Measurements from ENCODE around the gene MMP26.

Gene MMP26

GRCh38 chr11:4704054-4704789, at the start of gene MMP26:
TSS of gene MMP26 (plus strand) at chr11:4704784.
- no peaks in the 10 kb centered on the region for H3K9me3 ChIP-seq (ENCODE audit: low read length)
- H3K36me3 ChIP-seq (ENCODE audit: insufficient read depth, low read length): no peaks in the 10 kb centered on the region
- H3K9ac ChIP-seq (ENCODE audit: low read length): no peak within 1 kb of the TSS
- H3K4me1 ChIP-seq (ENCODE audit: insufficient read depth, low read length): peaks cover 29% of the 10 kb centered on the region
- no peaks in the 10 kb centered on the region for H3K27me3 ChIP-seq (ENCODE audit: control insufficient read depth in 1 of 2, insufficient read depth in 2 of 2, low read length in 2 of 2)
- H3K27ac ChIP-seq (ENCODE audit: low read depth, low read length): peak within 1 kb of the TSS; percentile 8
- H3K4me3 ChIP-seq (ENCODE audit: low read depth in 1 of 2, low read length in 2 of 2): peak within 1 kb of the TSS in 1 of 2 donors; percentile 20

- H3K4me3 ChIP-seq (ENCODE audit: low read depth in 1 of 2, low read length in 2 of 2): no peak overlapping the region
- no peak overlapping the region for H3K27ac ChIP-seq (ENCODE audit: low read depth, low read length)
Observed at GRCh38 chr11:4658629-4659445, 45.7 kb upstream of the MMP26 start.

DNA sequence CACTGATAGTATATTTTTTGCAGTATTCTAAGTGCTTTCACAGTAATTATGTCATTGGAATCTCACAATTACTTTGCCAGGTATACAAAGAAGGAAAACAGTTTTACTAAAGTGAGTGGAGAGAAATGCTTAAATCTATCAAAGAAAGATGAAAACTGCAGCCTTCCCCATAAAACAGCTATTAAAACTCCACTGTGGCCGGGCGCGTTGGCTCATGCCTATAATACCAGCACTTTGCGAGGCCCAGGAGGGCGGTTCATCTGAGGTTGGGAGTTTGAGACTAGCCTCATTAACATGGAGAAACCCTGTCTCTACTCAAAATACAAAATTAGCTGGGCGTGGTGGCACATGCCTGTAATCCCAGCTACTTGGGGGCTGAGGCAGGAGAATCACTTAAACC, 41.7 kb upstream of the MMP26 start:
- no peak overlapping the region for H3K4me3 ChIP-seq (ENCODE audit: low read depth in 1 of 2, low read length in 2 of 2)
- no peak overlapping the region for H3K27ac ChIP-seq (ENCODE audit: low read depth, low read length)
- H3K27me3 ChIP-seq (ENCODE audit: control insufficient read depth in 1 of 2, insufficient read depth in 2 of 2, low read length in 2 of 2): no peaks in the 10 kb centered on the region
- no peaks in the 10 kb centered on the region for H3K9me3 ChIP-seq (ENCODE audit: low read length)
- H3K36me3 ChIP-seq (ENCODE audit: insufficient read depth, low read length): no peaks in the 10 kb centered on the region
- H3K4me1 ChIP-seq (ENCODE audit: insufficient read depth, low read length): no peaks in the 10 kb centered on the region
- no peak overlapping the region for H3K9ac ChIP-seq (ENCODE audit: low read length)

More at GRCh38 chr11:4658629-4659445, 45.7 kb upstream of the MMP26 start:
- H3K27me3 ChIP-seq (ENCODE audit: control insufficient read depth in 1 of 2, insufficient read depth in 2 of 2, low read length in 2 of 2): no peaks in the 10 kb centered on the region
- H3K4me1 ChIP-seq (ENCODE audit: insufficient read depth, low read length): no peaks in the 10 kb centered on the region
- no peaks in the 10 kb centered on the region for H3K9me3 ChIP-seq (ENCODE audit: low read length)
- H3K9ac ChIP-seq (ENCODE audit: low read length): no peak overlapping the region
- H3K36me3 ChIP-seq (ENCODE audit: insufficient read depth, low read length): no peaks in the 10 kb centered on the region

- no peaks in the 10 kb centered on the region for H3K4me1 ChIP-seq (ENCODE audit: insufficient read depth, low read length)
Observed at GRCh38 chr11:4664183-4664582, 40.4 kb upstream of the MMP26 start.

GRCh38 chr11:4664786-4665185, 39.8 kb upstream of the MMP26 start:
- H3K27me3 ChIP-seq (ENCODE audit: control insufficient read depth in 1 of 2, insufficient read depth in 2 of 2, low read length in 2 of 2): no peaks in the 10 kb centered on the region
- H3K4me3 ChIP-seq (ENCODE audit: low read depth in 1 of 2, low read length in 2 of 2): no peak overlapping the region
- H3K9me3 ChIP-seq (ENCODE audit: low read length): no peaks in the 10 kb centered on the region
- H3K4me1 ChIP-seq (ENCODE audit: insufficient read depth, low read length): no peaks in the 10 kb centered on the region
- no peaks in the 10 kb centered on the region for H3K36me3 ChIP-seq (ENCODE audit: insufficient read depth, low read length)
- no peak overlapping the region for H3K9ac ChIP-seq (ENCODE audit: low read length)
- no peak overlapping the region for H3K27ac ChIP-seq (ENCODE audit: low read depth, low read length)

More at GRCh38 chr11:4664183-4664582, 40.4 kb upstream of the MMP26 start:
- Histone ChIP-seq H3K9ac (ENCODE audit: low read length) (no peak overlapping the region), H3K4me3 (ENCODE audit: low read depth in 1 of 2, low read length in 2 of 2) (no peak overlapping the region), H3K36me3 (ENCODE audit: insufficient read depth, low read length) (no peaks in the 10 kb centered on the region), H3K9me3 (ENCODE audit: low read length) (no peaks in the 10 kb centered on the region), H3K27ac (ENCODE audit: low read depth, low read length) (no peak overlapping the region), H3K27me3 (ENCODE audit: control insufficient read depth in 1 of 2, insufficient read depth in 2 of 2, low read length in 2 of 2) (no peaks in the 10 kb centered on the region)

GRCh38 chr11:4665424-4665823, 39.2 kb upstream of the MMP26 start:
- no peaks in the 10 kb centered on the region for H3K9me3 ChIP-seq (ENCODE audit: low read length)
- no peaks in the 10 kb centered on the region for H3K27me3 ChIP-seq (ENCODE audit: control insufficient read depth in 1 of 2, insufficient read depth in 2 of 2, low read length in 2 of 2)
- H3K36me3 ChIP-seq (ENCODE audit: insufficient read depth, low read length): no peaks in the 10 kb centered on the region
- no peak overlapping the region for H3K9ac ChIP-seq (ENCODE audit: low read length)
- H3K27ac ChIP-seq (ENCODE audit: low read depth, low read length): no peak overlapping the region
- H3K4me1 ChIP-seq (ENCODE audit: insufficient read depth, low read length): no peaks in the 10 kb centered on the region
- no peak overlapping the region for H3K4me3 ChIP-seq (ENCODE audit: low read depth in 1 of 2, low read length in 2 of 2)

GRCh38 chr11:4671741-4672140, 32.8 kb upstream of the MMP26 start:
- Histone ChIP-seq H3K27ac (ENCODE audit: low read depth, low read length) (no peak overlapping the region), H3K27me3 (ENCODE audit: control insufficient read depth in 1 of 2, insufficient read depth in 2 of 2, low read length in 2 of 2) (no peaks in the 10 kb centered on the region), H3K36me3 (ENCODE audit: insufficient read depth, low read length) (no peaks in the 10 kb centered on the region), H3K9ac (ENCODE audit: low read length) (no peak overlapping the region), H3K4me1 (ENCODE audit: insufficient read depth, low read length) (peaks cover 12% of the 10 kb centered on the region), H3K4me3 (ENCODE audit: low read depth in 1 of 2, low read length in 2 of 2) (no peak overlapping the region), H3K9me3 (ENCODE audit: low read length) (no peaks in the 10 kb centered on the region)

DNA sequence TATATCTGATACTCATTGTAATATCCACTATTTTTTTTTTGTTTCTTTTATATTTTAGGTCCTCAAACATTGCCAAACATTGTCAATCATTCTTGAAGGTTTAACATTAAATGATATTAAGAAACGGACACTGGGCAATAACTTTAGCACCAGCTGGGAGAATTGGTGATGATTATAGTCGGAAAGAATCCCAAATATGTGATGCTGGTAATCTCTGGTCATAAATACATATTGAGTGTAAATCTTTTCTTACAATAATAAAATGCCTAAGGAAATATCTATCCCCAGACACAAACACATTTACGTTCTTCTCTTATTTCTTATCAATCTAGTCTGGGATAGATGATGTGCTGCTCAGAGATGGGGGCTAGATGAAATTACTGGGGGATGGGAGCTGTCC, 32.1 kb upstream of the MMP26 start:
- H3K9ac ChIP-seq (ENCODE audit: low read length): no peak overlapping the region
- H3K36me3 ChIP-seq (ENCODE audit: insufficient read depth, low read length): no peaks in the 10 kb centered on the region
- no peak overlapping the region for H3K27ac ChIP-seq (ENCODE audit: low read depth, low read length)
- H3K4me3 ChIP-seq (ENCODE audit: low read depth in 1 of 2, low read length in 2 of 2): no peak overlapping the region
- H3K9me3 ChIP-seq (ENCODE audit: low read length): no peaks in the 10 kb centered on the region
- peaks cover 12% of the 10 kb centered on the region for H3K4me1 ChIP-seq (ENCODE audit: insufficient read depth, low read length)
- H3K27me3 ChIP-seq (ENCODE audit: control insufficient read depth in 1 of 2, insufficient read depth in 2 of 2, low read length in 2 of 2): no peaks in the 10 kb centered on the region

DNA sequence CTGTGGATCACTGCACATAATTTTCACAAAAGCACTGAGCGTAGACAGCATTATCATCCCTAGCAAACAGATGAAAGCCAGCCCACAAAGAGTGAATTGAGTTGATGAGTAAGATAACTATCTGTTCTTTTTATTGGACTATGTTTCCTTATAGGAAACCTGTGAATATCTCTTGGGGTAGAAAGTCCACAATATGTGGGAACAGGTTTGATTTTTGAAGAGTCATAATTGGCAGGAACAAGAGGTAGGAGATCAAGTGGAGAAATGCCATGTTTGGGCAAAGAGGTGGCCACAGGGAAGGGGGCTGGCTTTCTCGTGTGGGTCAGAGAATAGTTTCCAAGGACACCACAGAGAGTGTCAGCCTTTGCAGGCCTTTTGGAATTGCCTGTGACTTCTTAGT, 30.8 kb upstream of the MMP26 start:
- no peak overlapping the region for H3K4me3 ChIP-seq (ENCODE audit: low read depth in 1 of 2, low read length in 2 of 2)
- peaks cover 15% of the 10 kb centered on the region for H3K4me1 ChIP-seq (ENCODE audit: insufficient read depth, low read length)
- no peaks in the 10 kb centered on the region for H3K9me3 ChIP-seq (ENCODE audit: low read length)
- no peaks in the 10 kb centered on the region for H3K27me3 ChIP-seq (ENCODE audit: control insufficient read depth in 1 of 2, insufficient read depth in 2 of 2, low read length in 2 of 2)
- no peak overlapping the region for H3K27ac ChIP-seq (ENCODE audit: low read depth, low read length)
- H3K36me3 ChIP-seq (ENCODE audit: insufficient read depth, low read length): no peaks in the 10 kb centered on the region
- no peak overlapping the region for H3K9ac ChIP-seq (ENCODE audit: low read length)

DNA sequence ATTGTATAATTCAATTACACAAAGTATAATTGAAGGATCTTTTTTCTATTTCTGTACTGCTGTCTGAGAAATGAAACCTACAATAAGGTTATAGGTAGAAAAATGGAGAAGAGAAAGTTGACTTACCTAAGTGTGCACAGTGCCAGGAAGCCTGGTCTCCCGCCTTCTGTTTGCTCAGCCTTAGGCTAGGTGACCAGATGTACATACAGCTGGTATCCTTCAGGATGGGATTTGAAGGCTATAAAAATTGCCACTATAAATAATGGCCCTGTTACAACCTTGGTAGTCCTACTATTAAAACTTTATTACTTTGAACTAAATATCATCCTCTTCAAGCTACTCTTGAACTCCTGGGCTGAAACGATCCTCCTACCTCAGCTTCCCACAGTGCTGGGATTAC, 26.6 kb upstream of the MMP26 start:
- Histone ChIP-seq H3K9me3 (ENCODE audit: low read length) (no peaks in the 10 kb centered on the region), H3K4me1 (ENCODE audit: insufficient read depth, low read length) (peaks cover 19% of the 10 kb centered on the region), H3K9ac (ENCODE audit: low read length) (no peak overlapping the region), H3K27ac (ENCODE audit: low read depth, low read length) (no peak overlapping the region), H3K27me3 (ENCODE audit: control insufficient read depth in 1 of 2, insufficient read depth in 2 of 2, low read length in 2 of 2) (no peaks in the 10 kb centered on the region), H3K36me3 (ENCODE audit: insufficient read depth, low read length) (peaks cover 12% of the 10 kb centered on the region), H3K4me3 (ENCODE audit: low read depth in 1 of 2, low read length in 2 of 2) (no peak overlapping the region)

DNA sequence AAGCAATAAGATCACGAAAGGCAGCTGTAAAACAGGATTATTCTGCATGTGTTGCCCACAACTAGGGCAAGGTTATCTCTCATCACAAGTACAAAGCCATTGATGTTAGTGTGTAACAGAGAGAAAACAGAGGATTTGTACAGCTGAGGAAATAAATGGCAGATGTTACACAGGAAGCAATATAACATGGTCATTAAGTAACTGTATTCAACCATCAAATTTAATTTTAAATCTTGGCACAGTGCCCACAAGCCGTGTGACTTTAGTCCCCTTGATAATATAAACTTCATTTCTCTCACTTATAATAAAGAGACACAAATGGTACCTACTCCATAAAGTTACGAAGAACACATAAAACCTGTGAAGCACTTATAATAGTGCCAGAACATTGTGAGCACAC, 24.2 kb upstream of the MMP26 start:
- Histone ChIP-seq H3K4me1 (ENCODE audit: insufficient read depth, low read length) (peaks cover 14% of the 10 kb centered on the region), H3K9ac (ENCODE audit: low read length) (no peak overlapping the region), H3K27ac (ENCODE audit: low read depth, low read length) (no peak overlapping the region), H3K9me3 (ENCODE audit: low read length) (no peaks in the 10 kb centered on the region), H3K27me3 (ENCODE audit: control insufficient read depth in 1 of 2, insufficient read depth in 2 of 2, low read length in 2 of 2) (no peaks in the 10 kb centered on the region), H3K36me3 (ENCODE audit: insufficient read depth, low read length) (peaks cover 15% of the 10 kb centered on the region), H3K4me3 (ENCODE audit: low read depth in 1 of 2, low read length in 2 of 2) (no peak overlapping the region)

Measured in muscle layer of colon (tissue), 2 donors.